ENCODE results near the gene KYAT1.

The KYAT1 gene

DNA sequence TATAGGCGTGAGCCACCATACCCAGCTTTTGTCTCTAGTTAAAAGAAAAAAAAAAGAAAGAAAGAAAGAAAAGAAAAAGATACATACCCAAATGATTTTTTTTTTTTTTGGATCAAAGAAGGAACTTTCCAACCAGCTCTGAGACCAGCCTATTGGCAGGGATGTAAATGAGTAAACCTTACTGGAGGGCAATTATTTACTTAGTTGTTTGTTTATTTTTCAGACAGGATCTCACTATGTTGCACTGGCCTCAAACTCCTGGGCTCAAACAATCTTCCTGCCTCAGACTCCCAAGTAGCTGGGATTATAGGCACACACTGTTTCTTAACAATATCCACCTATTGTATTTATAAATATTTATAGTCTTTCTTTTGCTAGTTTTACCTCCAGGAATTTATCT, 41.2 kb downstream of the KYAT1 start:
- no peak for DNase-seq (ENCODE audit: low read depth)
- H3K4me3 ChIP-seq (ENCODE audit: low read depth, low read length): no peak overlapping the region
- TF ChIP-seq, protein P1, sequence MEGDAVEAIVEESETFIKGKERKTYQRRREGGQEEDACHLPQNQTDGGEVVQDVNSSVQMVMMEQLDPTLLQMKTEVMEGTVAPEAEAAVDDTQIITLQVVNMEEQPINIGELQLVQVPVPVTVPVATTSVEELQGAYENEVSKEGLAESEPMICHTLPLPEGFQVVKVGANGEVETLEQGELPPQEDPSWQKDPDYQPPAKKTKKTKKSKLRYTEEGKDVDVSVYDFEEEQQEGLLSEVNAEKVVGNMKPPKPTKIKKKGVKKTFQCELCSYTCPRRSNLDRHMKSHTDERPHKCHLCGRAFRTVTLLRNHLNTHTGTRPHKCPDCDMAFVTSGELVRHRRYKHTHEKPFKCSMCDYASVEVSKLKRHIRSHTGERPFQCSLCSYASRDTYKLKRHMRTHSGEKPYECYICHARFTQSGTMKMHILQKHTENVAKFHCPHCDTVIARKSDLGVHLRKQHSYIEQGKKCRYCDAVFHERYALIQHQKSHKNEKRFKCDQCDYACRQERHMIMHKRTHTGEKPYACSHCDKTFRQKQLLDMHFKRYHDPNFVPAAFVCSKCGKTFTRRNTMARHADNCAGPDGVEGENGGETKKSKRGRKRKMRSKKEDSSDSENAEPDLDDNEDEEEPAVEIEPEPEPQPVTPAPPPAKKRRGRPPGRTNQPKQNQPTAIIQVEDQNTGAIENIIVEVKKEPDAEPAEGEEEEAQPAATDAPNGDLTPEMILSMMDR (IDR thresholded peaks at IDR 0.05; ENCODE audit: low read depth, low read length): no peak
- TF ChIP-seq POLR2A (IDR thresholded peaks at IDR 0.05; ENCODE audit: extremely low read depth, insufficient read length) (no peak), MYC (IDR thresholded peaks at IDR 0.05; ENCODE audit: low read depth, low read length) (no peak)
- TF ChIP-seq, protein P2, sequence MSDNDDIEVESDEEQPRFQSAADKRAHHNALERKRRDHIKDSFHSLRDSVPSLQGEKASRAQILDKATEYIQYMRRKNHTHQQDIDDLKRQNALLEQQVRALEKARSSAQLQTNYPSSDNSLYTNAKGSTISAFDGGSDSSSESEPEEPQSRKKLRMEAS (IDR thresholded peaks at IDR 0.05; ENCODE audit: low read depth, low read length): no peak

DNA sequence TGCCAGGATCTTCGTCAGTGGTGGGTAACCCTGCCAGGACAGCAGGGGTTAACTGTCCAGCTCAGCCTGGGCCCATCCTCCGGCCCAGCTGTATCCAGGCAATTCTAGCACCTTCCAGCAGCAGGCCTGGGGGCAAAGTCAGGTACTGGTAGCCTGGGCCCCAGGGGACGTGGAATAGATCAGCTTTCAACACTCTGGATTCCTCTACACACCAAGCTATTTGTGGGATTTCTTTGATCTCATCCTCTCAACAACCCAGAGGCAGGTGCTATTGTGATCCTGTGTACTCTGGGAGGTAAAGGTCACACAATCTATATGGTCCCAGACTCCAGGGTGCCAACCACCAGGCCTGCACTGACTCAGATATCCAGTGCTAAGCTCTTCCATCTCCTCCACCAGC, 43.4 kb downstream of the KYAT1 start:
- H3K4me3 ChIP-seq (ENCODE audit: low read depth, low read length): no peak overlapping the region
- DNase-seq (ENCODE audit: low read depth): no peak
- TF ChIP-seq POLR2A (IDR thresholded peaks at IDR 0.05; ENCODE audit: extremely low read depth, insufficient read length) (no peak), MYC (IDR thresholded peaks at IDR 0.05; ENCODE audit: low read depth, low read length) (no peak)
- TF ChIP-seq, protein P1 (IDR thresholded peaks at IDR 0.05; ENCODE audit: low read depth, low read length): no peak
- TF ChIP-seq, protein P2 (IDR thresholded peaks at IDR 0.05; ENCODE audit: low read depth, low read length): no peak

DNA sequence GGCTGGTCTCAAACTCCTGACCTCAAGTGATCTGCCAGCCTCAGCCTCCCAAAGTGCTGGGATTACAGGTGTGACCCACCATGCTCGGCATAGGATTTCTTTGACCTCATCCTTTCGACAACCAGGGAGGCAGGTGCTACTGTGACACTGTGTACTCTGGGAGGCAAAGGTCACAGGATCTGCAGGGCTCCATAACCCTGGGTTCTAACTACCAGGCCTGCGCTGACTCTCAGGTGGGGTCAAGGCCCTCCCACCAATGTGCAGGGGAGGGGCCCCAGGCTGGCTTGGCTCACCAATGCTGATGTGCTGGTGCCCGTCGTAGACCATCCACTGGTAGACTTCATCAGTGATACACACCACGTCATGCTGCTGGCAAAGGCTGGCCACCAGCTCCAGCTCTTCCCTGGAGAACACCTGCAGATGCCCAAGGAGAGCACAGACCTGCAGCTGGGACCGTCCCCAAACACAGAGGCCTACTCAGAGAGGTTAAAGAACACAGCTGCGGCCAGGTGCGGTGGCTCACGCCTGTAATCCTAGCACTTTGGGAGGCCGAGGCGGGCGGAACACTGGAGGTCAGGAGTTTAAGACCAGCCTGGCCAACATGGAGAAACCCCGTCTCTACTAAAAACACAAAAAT, 45.1 kb downstream of the KYAT1 start:
- no peak for TF ChIP-seq POLR2A (IDR thresholded peaks at IDR 0.05; ENCODE audit: extremely low read depth, insufficient read length)
- TF ChIP-seq, protein P2 (IDR thresholded peaks at IDR 0.05; ENCODE audit: low read depth, low read length): no peak
- no peak for TF ChIP-seq MYC (IDR thresholded peaks at IDR 0.05; ENCODE audit: low read depth, low read length)
- TF ChIP-seq, protein P1 (IDR thresholded peaks at IDR 0.05; ENCODE audit: low read depth, low read length): no peak
- DNase-seq (ENCODE audit: low read depth): no peak
- H3K4me3 ChIP-seq (ENCODE audit: low read depth, low read length): no peak overlapping the region

DNA sequence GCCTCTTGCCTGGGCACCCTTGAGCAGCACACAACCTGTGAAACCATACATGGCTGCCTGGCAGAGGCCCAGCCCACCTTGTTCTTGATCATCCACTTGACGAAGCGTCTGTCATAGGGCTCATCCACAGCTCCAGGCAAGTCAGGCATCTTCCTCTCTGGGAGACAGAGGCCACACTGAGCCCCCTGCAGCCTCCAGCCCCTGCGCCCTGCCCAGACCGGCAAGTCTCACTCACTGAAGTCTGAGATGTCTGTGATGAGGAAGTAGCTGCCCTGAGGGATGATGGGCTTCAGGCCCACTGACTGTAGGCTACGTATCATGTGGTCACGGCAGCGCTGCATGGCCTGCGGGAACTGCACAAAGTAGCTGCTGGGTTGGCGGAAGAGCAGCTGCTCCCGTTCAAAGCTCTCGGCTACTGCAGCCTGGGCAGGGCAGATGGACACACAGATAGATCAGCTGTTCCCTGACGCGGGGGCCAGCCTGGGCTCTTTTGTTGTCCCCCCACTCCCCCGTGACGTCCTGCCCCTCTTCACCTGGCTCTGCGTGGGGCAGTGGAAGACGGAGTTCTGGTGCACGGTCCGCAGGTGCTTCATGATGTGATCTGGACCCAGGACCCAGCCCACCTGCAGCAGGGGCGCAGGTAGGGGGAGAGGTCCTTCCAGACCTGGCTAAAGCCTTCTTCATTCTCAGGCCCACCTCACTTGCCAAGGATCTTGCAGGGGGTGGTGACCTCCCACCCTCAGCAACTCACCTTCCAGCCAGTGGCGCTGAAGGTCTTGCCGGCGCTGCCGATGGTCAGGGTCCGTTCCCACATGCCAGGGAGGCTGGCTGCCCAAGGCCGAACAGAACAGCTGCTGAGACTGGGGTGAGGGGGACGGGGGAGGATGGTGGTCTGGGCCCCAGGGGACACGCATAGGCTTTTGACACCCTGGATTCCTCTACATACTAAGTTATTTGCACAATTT, 46.2 kb downstream of the KYAT1 start:
- TF ChIP-seq, protein P2 (IDR thresholded peaks at IDR 0.05; ENCODE audit: low read depth, low read length): no peak
- no peak overlapping the region for H3K4me3 ChIP-seq (ENCODE audit: low read depth, low read length)
- DNase-seq (ENCODE audit: low read depth): no peak

DNA sequence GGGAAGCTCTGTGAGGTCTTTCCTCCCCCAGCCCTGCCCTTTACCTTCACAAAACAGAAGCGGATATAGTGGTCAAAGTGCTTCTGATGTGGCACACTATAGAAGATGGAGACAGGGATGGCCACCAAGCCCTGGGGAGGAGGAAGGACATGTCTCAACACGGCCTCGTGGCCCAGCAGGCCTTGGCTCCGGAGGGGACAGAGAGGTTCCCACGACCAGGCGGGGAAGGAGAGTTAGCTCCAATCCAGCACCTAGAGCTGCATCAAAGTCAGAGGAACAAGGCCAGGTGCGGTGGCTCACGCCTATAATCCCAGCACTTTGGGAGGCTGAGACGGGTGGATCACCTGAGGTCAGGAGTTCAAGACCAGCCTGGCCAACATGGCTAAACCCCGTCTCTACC, 48.1 kb downstream of the KYAT1 start:
- TF ChIP-seq, protein P2 (IDR thresholded peaks at IDR 0.05; ENCODE audit: low read depth, low read length): no peak
- no peak for TF ChIP-seq MYC (IDR thresholded peaks at IDR 0.05; ENCODE audit: low read depth, low read length)
- no peak overlapping the region for H3K4me3 ChIP-seq (ENCODE audit: low read depth, low read length)
- DNase-seq (ENCODE audit: low read depth): no peak

DNA sequence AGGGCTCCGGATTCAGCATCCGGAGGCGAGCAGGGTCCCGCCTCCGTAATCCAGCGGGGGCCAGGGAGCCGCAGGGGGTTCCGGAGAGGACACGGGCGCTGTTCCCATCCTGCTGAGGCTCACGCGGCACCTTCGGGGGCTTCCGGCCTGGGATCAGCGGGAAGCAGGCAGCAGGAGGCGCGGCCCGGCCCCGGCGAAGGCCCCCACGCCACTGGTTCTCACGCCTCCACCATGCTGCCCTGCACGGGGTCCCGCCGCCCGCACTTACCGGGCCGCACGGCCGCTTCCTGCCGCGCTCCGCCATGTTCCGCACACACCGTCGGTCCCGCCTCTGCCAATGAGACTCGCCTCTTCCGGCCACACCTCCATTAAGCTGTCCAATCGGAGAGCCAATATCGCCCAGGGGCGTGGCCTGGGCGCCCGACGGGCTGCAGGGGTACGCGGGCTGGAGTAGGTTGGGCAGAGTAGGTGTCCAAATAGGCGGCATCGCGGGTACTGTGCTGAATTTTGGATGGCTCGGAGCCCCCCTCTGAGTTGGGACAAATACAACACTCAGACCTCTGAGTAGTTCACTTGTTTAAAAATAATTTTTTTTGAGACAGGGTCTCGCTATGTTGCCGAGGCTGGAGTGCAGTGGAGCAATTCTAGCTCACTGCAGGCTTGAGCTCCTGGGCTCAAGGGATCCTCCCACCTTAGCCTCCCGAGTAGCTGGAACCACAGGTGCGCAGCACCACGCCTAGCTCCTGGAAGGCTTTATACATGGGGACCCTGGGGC, 52.1 kb downstream of the KYAT1 start, which contains the start of gene SPOUT1:
Gene SPOUT1 (minus strand): TSS at position 318 of the 775 bp plus-strand sequence. CDS start 14 bp downstream, at position 304.
- peak within 1 kb of the TSS; percentile 89 for H3K4me3 ChIP-seq (ENCODE audit: low read depth, low read length)
- TF ChIP-seq, protein P1 (IDR thresholded peaks at IDR 0.05; ENCODE audit: low read depth, low read length): no peak
- TF ChIP-seq POLR2A (IDR thresholded peaks at IDR 0.05; ENCODE audit: extremely low read depth, insufficient read length) (peak; percentile 81), MYC (IDR thresholded peaks at IDR 0.05; ENCODE audit: low read depth, low read length) (peak; percentile 91)
- TF ChIP-seq, protein P2 (IDR thresholded peaks at IDR 0.05; ENCODE audit: low read depth, low read length): peak; percentile 80
- peak; percentile 95 for DNase-seq (ENCODE audit: low read depth)
